ENCODE data around the gene CD44. TPM values are rescaled to one million over a fixed set of nuclear protein-coding genes. Genes with fewer than 3 reads are reported as not detected.
A peak's percentile ranks its signal among the peaks of the same experiment; 100 is the strongest.

Gene CD44
- total RNA-seq, 4 donors from 2014 or later: 56.3 to 182 (median 114) TPM

GRCh38 chr11:35270342-35270741 is 131.4 kb downstream of the CD44 start:
- no peak for DNase-seq
- no peak overlapping the region for H3K4me3 ChIP-seq
- no peaks in the 10 kb centered on the region for H3K27me3 ChIP-seq
- TF ChIP-seq POLR2A (IDR thresholded peaks at IDR 0.05): no peak
- in situ Hi-C loops (cut with MboI; ENCODE audit: low pct_ligation_motif_present in 1 of 4, low pct_unique_long_range_greater_than_20kb in 1 of 4, low sequenced_read_pairs in 3 of 4): no loop called here
- intact Hi-C loops (cut with DNase I; ENCODE audit: low total_unique reads): no loop called here
- H3K36me3 ChIP-seq: no peaks in the 10 kb centered on the region
- H3K9me3 ChIP-seq: no peaks in the 10 kb centered on the region
- WGBS, 2 donors (ENCODE audit: low coverage in 1 of 2): 67 to 82% methylated on average over 1 of the region's 1 CpG
- peaks cover 4 to 11% (median 6%) of the 10 kb centered on the region in 4 donors for H3K4me1 ChIP-seq
- H3K27ac ChIP-seq: no peak overlapping the region

GRCh38 chr11:35271031-35271430 is 132.1 kb downstream of the CD44 start:
- H3K27me3 ChIP-seq: no peaks in the 10 kb centered on the region
- intact Hi-C loops (cut with DNase I; ENCODE audit: low total_unique reads) (no loop called here), in situ Hi-C loops (cut with MboI; ENCODE audit: low pct_ligation_motif_present in 1 of 4, low pct_unique_long_range_greater_than_20kb in 1 of 4, low sequenced_read_pairs in 3 of 4) (no loop called here)
- H3K4me1 ChIP-seq: peaks cover 6 to 17% (median 9%) of the 10 kb centered on the region in 4 donors
- DNase-seq: no peak
- no peak overlapping the region for H3K4me3 ChIP-seq
- TF ChIP-seq CTCF (IDR thresholded peaks at IDR 0.05) (no peak), POLR2AphosphoS5 (IDR thresholded peaks at IDR 0.05) (no peak), EP300 (IDR thresholded peaks at IDR 0.05; ENCODE audit: low read depth) (no peak), POLR2A (IDR thresholded peaks at IDR 0.05) (no peak)
- H3K36me3 ChIP-seq: no peaks in the 10 kb centered on the region
- no peak overlapping the region for H3K27ac ChIP-seq
- H3K9me3 ChIP-seq: no peaks in the 10 kb centered on the region
- 92 to 93% methylated on average over 3 of the region's 3 CpGs for WGBS, 2 donors (ENCODE audit: low coverage in 1 of 2)

- no peak overlapping the region for H3K27ac ChIP-seq
- WGBS, 2 donors (ENCODE audit: low coverage in 1 of 2): 69% methylated on average over 5 of the region's 5 CpGs; no CpG with 5 or more reads in 1 of the 2 donors
- H3K9me3 ChIP-seq: no peaks in the 10 kb centered on the region
- in situ Hi-C loops (cut with MboI; ENCODE audit: low pct_ligation_motif_present in 1 of 4, low pct_unique_long_range_greater_than_20kb in 1 of 4, low sequenced_read_pairs in 3 of 4) (no loop called here), intact Hi-C loops (cut with DNase I; ENCODE audit: low total_unique reads) (no loop called here)
- H3K27me3 ChIP-seq: no peaks in the 10 kb centered on the region
- H3K36me3 ChIP-seq: no peaks in the 10 kb centered on the region
- H3K4me3 ChIP-seq: no peak overlapping the region
- no peak for TF ChIP-seq POLR2AphosphoS5 (IDR thresholded peaks at IDR 0.05)
- no peak for TF ChIP-seq EP300 (IDR thresholded peaks at IDR 0.05; ENCODE audit: low read depth)
- no peak for TF ChIP-seq POLR2A (IDR thresholded peaks at IDR 0.05)
- no peak for TF ChIP-seq CTCF (IDR thresholded peaks at IDR 0.05)
- DNase-seq: peak; percentile 12
- H3K4me1 ChIP-seq: peaks cover 6 to 17% (median 9%) of the 10 kb centered on the region in 4 donors
Measured at GRCh38 chr11:35272391-35272902, 133.5 kb downstream of the CD44 start.

- no peaks in the 10 kb centered on the region for H3K9me3 ChIP-seq
- no peak for TF ChIP-seq EP300 (IDR thresholded peaks at IDR 0.05; ENCODE audit: low read depth)
- no peak for TF ChIP-seq POLR2AphosphoS5 (IDR thresholded peaks at IDR 0.05)
- no peak for TF ChIP-seq CTCF (IDR thresholded peaks at IDR 0.05)
- TF ChIP-seq POLR2A (IDR thresholded peaks at IDR 0.05): no peak
- H3K4me3 ChIP-seq: no peak overlapping the region
- in situ Hi-C loops (cut with MboI; ENCODE audit: low pct_ligation_motif_present in 1 of 4, low pct_unique_long_range_greater_than_20kb in 1 of 4, low sequenced_read_pairs in 3 of 4) (no loop called here), intact Hi-C loops (cut with DNase I; ENCODE audit: low total_unique reads) (no loop called here)
- H3K27me3 ChIP-seq: no peaks in the 10 kb centered on the region
- H3K4me1 ChIP-seq: peaks cover 6 to 17% (median 9%) of the 10 kb centered on the region in 4 donors
- peak overlapping the region in 2 of 4 donors; percentile 20 to 38 for H3K27ac ChIP-seq
- WGBS, 2 donors (ENCODE audit: low coverage in 1 of 2): 34 to 37% methylated on average over 3 to 6 of the region's 6 CpGs
- no peaks in the 10 kb centered on the region for H3K36me3 ChIP-seq
- peak; percentile 57 for DNase-seq
Measured at GRCh38 chr11:35274909-35275785, 136.2 kb downstream of the CD44 start.
